GM19025 (cell line): ENCODE data around the gene CYB5D1.
A peak's percentile ranks its signal among the peaks of the same experiment; 100 is the strongest.

Experiments
- ATAC-seq: cut with Tn5 transposase; IDR thresholded peaks from one replicate; pipeline ENCODE4 v1.9.1; 2021; ENCODE audit warnings: mild to moderate bottlenecking, low read depth, moderate library complexity; ENCODE audit not compliant: unreplicated experiment

The CYB5D1 gene

DNA sequence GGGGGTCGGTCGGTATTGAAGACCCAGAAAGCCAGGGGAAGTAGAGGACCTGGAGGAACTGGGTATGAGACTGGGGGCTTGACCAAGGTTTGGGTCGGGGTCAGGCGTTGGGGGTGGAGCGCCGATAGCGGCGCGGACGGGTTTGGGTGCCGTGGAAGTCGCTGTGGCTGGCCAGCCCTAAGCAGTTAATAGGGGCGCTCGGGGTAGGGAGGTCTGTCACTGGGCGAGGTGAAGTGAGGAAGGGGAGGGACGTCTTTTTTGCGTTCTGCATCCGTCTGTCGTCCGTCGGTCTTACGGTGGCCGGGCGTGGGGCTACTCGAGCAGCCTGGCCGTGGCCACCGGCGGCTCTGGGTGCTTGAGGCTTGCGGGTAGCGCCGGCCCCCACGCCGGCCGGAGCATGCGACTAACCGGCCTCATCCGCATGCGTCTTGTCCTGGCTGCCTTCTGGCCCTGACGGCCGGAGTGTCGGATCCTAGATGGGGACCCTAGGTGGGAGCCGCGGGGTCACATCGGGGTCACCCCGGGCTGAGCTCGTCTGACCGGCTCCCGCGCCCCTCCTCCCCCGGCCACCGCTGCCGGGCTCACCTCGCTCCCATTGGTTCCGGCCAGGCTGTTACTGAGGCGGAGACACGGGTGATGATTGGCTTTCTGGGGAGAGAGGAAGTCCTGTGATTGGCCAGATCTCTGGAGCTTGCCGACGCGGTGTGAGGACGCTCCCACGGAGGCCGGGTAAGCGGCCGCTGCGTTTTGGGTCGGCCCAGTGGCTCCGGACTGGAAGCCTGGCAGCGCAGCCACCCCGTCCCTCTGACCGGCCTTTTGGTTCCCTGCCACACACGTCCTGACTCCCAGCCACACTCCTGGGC lies 13.3 kb upstream of the CYB5D1 start:
- ATAC-seq, result peak; percentile 45

DNA sequence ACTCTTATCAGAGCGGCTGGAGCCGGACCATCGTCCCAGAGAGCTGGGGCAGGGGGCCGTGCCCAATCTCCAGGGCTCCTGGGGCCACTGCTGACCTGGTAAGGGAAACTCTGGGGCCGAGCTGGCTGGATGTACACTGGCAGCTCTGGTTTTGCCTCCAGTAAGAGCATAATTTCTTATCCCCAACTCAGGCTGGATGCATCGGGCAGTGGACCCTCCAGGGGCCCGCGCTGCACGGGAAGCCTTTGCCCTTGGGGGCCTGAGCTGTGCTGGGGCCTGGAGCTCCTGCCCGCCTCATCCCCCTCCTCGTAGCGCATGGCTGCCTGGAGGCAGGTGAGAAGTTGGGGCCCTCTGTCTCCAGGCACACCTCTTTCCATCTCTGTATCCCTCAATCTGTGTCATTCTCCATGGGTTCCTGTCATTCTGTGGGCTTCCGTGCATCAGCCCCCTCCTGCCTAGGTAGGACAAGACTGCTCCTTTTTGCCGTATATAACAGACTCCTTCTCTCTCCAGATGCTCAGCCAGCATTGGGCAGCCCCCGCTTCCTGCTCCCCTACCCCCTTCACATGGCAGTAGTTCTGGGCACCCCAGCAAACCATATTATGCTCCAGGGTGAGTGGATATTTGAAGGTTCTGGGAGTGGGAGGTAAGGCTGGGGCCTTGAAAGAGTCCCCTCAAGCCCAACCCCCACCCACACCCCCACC lies 12.3 kb upstream of the CYB5D1 start:
- no peak for ATAC-seq

DNA sequence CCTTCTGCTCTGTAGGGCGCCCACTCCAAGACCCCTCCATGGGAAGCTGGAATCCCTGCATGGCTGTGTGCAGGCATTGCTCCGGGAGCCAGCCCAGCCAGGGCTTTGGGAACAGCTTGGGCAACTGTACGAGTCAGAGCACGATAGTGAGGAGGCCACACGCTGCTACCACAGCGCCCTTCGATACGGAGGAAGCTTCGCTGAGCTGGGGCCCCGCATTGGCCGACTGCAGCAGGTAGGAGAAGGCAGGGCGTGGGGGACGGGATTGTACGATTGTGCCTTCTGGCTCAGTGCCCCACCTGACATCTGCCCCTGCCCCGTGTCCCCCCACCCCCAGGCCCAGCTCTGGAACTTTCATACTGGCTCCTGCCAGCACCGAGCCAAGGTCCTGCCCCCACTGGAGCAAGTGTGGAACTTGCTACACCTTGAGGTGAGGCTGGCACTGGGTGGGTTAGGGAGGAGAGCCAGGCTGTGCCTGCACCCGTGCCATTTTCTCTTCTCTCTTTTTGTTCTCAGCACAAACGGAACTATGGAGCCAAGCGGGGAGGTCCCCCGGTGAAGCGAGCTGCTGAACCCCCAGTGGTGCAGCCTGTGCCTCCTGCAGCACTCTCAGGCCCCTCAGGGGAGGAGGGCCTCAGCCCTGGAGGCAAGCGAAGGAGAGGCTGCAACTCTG lies 11.6 kb upstream of the CYB5D1 start:
- no peak for ATAC-seq

DNA sequence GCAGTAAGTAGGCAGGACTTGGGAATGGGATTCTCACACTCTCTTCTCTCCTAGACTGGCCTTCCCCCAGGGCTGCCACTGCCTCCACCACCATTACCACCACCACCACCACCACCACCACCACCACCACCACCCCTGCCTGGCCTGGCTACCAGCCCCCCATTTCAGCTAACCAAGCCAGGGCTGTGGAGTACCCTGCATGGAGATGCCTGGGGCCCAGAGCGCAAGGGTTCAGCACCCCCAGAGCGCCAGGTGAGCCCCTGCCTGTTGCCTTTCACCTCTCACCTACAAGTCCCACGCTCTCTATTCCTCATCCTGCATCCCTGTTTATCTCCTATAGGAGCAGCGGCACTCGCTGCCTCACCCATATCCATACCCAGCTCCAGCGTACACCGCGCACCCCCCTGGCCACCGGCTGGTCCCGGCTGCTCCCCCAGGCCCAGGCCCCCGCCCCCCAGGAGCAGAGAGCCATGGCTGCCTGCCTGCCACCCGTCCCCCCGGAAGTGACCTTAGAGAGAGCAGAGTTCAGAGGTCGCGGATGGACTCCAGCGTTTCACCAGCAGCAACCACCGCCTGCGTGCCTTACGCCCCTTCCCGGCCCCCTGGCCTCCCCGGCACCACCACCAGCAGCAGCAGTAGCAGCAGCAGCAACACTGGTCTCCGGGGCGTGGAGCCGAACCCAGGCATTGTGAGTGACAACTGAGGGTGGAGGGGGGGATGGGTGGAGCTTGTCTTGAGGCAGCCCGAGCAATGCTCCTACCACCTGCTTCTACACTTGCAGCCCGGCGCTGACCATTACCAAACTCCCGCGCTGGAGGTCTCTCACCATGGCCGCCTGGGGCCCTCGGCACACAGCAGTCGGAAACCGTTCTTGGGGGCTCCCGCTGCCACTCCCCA lies 10.8 kb upstream of the CYB5D1 start:
- no peak for ATAC-seq

DNA sequence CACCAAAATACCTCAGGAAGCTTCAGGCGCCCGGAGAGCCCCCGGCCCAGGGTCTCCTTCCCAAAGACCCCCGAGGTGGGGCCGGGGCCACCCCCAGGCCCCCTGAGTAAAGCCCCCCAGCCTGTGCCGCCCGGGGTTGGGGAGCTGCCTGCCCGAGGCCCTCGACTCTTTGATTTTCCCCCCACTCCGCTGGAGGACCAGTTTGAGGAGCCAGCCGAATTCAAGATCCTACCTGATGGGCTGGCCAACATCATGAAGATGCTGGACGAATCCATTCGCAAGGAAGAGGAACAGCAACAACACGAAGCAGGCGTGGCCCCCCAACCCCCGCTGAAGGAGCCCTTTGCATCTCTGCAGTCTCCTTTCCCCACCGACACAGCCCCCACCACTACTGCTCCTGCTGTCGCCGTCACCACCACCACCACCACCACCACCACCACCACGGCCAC lies 9.6 kb upstream of the CYB5D1 start:
- no peak for ATAC-seq

DNA sequence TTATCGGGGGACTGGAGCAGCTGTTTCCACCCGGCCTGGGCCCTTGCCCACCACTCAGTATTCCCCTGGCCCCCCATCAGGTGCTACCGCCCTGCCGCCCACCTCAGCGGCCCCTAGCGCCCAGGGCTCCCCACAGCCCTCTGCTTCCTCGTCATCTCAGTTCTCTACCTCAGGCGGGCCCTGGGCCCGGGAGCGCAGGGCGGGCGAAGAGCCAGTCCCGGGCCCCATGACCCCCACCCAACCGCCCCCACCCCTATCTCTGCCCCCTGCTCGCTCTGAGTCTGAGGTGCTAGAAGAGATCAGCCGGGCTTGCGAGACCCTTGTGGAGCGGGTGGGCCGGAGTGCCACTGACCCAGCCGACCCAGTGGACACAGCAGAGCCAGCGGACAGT lies 9.1 kb upstream of the CYB5D1 start:
- no peak for ATAC-seq

DNA sequence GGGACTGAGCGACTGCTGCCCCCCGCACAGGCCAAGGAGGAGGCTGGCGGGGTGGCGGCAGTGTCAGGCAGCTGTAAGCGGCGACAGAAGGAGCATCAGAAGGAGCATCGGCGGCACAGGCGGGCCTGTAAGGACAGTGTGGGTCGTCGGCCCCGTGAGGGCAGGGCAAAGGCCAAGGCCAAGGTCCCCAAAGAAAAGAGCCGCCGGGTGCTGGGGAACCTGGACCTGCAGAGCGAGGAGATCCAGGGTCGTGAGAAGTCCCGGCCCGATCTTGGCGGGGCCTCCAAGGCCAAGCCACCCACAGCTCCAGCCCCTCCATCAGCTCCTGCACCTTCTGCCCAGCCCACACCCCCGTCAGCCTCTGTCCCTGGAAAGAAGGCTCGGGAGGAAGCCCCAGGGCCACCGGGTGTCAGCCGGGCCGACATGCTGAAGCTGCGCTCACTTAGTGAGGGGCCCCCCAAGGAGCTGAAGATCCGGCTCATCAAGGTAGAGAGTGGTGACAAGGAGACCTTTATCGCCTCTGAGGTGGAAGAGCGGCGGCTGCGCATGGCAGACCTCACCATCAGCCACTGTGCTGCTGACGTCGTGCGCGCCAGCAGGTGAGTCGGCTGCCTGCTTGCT lies 8.6 kb upstream of the CYB5D1 start:
- no peak for ATAC-seq

DNA sequence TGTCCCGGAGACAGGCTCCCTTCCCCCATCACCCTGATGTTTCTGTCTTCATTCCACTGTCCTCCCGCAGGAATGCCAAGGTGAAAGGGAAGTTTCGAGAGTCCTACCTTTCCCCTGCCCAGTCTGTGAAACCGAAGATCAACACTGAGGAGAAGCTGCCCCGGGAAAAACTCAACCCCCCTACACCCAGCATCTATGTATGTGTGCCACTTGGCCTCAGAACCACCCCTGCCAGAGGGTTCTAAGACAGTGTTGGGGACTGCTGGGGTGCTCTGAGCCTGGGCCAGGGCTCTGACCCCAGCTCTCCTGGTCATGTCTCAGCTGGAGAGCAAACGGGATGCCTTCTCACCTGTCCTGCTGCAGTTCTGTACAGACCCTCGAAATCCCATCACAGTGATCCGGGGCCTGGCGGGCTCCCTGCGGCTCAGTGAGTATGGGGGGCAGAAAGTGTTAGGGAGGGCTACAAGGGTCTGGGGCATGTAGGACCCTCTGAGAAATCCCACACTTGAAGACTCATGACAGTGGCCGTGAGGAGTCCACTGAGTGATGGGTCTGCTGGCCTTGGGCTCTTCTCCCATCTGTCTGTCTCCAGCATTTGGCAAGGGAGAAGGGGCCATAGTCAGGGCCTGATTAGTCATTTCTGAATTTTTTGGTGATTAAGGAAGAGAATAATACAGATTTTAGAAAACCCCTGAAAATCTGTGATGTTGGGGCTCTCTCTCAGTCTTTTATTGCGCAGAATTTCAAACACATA lies 7.9 kb upstream of the CYB5D1 start:
- ATAC-seq, result no peak

DNA sequence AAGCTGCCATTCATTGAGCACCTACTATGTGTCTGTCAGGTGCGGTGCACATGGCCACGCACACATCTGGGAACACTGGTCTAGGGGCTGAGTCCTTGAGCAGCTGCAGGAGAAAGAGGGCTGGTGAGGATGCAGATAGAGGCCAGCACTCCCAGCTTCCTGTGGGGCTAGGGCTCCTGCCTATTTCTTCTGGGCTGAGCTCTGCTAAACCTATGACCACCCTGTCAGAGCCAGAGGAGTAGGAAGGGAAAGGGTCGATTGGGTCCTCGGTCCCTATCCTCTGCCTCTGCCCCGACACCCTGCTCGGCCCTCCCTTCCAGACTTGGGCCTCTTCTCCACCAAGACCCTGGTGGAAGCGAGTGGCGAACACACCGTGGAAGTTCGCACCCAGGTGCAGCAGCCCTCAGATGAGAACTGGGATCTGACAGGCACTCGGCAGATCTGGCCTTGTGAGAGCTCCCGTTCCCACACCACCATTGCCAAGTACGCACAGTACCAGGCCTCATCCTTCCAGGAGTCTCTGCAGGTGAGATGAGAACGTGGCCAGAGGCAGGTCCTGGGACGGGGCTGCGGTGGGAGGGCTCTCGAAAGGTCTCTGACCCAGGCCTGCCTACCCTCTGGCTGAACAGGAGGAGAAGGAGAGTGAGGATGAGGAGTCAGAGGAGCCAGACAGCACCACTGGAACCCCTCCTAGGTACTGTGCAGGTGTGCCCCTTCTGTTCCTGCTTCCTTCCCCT lies 6.9 kb upstream of the CYB5D1 start:
- ATAC-seq, result no peak

DNA sequence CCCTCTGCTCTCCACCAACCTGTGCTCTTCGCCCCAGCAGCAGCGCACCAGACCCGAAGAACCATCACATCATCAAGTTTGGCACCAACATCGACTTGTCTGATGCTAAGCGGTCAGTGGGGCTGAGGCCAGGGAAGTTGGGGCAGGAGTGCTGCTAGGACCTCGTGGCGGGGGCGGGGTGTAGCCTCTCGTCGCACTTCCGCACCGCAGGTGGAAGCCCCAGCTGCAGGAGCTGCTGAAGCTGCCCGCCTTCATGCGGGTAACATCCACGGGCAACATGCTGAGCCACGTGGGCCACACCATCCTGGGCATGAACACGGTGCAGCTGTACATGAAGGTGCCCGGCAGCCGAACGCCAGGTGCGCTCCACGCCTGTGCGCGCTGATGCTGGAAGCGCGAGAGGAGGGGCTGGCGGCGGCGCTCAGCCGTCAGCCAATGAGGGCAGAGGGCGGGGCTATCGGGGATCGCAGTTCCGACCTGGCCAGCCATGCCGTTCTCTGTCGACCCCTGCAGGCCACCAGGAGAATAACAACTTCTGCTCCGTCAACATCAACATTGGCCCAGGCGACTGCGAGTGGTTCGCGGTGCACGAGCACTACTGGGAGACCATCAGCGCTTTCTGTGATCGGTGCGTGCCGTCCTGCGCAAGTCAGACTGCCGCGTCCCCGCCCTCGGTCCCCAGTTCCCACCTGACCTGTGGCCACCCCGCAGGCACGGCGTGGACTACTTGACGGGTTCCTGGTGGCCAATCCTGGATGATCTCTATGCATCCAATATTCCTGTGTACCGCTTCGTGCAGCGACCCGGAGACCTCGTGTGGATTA lies 6.2 kb upstream of the CYB5D1 start:
- ATAC-seq, result peak; percentile 81

DNA sequence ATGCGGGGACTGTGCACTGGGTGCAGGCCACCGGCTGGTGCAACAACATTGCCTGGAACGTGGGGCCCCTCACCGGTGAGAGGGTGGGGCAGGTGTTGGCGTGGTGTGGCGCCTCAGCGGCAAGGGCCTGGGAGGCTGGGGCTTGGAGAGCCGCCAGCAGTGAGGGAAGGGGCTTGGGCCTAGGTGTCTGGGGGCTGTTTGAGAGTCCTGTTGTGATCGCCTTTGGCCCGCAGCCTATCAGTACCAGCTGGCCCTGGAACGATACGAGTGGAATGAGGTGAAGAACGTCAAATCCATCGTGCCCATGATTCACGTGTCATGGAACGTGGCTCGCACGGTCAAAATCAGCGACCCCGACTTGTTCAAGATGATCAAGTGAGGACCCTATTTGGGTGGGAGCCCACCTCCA lies 5.5 kb upstream of the CYB5D1 start:
- ATAC-seq, result no peak

DNA sequence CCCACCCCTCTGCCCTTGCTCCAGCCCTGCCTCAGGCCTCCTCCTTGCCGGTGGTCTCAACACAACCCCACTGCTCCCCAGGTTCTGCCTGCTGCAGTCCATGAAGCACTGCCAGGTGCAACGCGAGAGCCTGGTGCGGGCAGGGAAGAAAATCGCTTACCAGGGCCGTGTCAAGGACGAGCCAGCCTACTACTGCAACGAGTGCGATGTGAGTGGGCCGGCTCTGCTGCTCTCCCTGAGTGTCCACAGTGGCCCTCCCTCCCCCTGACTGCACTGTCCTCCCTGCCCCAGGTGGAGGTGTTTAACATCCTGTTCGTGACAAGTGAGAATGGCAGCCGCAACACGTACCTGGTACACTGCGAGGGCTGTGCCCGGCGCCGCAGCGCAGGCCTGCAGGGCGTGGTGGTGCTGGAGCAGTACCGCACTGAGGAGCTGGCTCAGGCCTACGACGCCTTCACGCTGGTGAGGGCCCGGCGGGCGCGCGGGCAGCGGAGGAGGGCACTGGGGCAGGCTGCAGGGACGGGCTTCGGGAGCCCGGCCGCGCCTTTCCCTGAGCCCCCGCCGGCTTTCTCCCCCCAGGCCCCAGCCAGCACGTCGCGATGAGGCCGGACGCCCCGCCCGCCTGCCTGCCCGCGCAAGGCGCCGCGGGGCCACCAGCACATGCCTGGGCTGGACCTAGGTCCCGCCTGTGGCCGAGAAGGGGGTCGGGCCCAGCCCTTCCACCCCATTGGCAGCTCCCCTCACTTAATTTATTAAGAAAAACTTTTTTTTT lies 4.7 kb upstream of the CYB5D1 start:
- ATAC-seq, result no peak

DNA sequence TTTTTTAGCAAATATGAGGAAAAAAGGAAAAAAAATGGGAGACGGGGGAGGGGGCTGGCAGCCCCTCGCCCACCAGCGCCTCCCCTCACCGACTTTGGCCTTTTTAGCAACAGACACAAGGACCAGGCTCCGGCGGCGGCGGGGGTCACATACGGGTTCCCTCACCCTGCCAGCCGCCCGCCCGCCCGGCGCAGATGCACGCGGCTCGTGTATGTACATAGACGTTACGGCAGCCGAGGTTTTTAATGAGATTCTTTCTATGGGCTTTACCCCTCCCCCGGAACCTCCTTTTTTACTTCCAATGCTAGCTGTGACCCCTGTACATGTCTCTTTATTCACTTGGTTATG lies 4.1 kb upstream of the CYB5D1 start:
- ATAC-seq, result no peak

DNA sequence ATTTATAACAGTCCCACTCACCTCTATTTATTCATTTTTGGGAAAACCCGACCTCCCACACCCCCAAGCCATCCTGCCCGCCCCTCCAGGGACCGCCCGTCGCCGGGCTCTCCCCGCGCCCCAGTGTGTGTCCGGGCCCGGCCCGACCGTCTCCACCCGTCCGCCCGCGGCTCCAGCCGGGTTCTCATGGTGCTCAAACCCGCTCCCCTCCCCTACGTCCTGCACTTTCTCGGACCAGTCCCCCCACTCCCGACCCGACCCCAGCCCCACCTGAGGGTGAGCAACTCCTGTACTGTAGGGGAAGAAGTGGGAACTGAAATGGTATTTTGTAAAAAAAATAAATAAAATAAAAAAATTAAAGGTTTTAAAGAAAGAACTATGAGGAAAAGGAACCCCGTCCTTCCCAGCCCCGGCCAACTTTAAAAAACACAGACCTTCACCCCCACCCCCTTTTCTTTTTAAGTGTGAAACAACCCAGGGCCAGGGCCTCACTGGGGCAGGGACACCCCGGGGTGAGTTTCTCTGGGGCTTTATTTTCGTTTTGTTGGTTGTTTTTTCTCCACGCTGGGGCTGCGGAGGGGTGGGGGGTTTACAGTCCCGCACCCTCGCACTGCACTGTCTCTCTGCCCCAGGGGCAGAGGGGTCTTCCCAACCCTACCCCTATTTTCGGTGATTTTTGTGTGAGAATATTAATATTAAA lies 3.6 kb upstream of the CYB5D1 start:
- no peak for ATAC-seq

DNA sequence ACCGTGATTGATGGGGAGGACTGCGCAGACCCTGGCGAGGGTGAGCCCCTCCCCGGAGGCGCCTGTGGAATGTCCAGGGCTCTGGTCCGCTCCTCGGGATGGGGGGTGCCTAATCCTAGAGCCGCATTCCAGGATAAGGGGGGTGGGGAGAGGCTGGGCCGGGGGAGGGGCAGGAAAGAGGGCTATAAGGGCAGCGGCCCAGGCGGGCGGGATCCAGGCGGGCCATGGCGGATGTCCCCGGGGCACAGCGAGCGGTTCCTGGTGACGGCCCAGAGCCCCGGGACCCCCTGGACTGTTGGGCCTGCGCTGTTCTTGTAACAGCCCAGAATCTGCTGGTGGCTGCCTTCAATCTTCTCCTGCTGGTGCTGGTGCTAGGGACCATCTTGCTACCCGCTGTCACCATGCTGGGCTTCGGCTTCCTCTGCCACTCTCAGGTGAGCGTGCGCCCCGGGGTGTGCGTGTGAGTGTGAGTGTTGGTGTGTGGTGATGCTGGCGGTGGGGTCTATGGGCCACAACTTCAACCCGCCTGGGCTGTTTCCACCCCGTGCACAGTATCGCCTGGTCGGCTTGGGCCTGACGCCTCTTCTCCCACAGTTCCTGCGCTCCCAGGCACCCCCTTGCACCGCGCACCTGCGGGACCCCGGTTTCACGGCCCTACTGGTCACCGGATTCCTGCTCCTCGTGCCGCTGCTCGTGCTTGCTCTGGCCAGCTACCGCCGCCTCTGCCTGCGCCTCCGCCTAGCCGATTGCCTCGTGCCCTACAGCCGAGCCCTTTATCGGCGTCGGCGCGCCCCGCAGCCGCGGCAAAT lies 2.7 kb upstream of the CYB5D1 start, which contains the start of gene TMEM88:
TSS of gene TMEM88 (plus strand) at position 216 of the 809 bp plus-strand sequence. CDS start at position 225, 9 bp downstream.
- no peak for ATAC-seq

DNA sequence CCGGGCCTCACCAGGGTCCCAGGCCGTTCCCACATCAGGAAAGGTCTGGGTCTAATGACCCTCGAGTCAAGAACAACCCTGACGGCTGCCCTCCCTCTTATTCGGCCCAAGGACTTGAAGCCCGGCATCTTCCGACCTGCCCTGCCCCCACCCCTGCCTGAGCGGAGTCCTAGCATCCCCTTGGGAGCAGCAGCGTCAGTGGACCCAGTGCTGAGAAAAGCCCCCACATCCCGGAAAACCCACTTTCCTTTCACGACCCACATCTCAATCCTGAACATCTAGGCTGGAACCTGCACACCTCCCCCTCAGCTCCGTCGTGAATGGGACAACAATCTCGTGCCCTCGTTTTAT lies 2.2 kb upstream of the CYB5D1 start:
- ATAC-seq, result no peak
